PC-3 (cell line): ENCODE results near the gene TRPV6. TPM values are rescaled to one million over a fixed set of nuclear protein-coding genes. Genes with fewer than 3 reads are reported as not detected.

ENCODE experiments used
- ATAC-seq: fragments of 200-7000 bp; cut with Tn5 transposase; 2 replicates; pipeline ENCODE4 v1.9.1; 2020; ENCODE audit warnings: mild to moderate bottlenecking, moderate library complexity
- BruUV-seq: library from RNA; stranded (reverse); fragments of 400-500 nt; replicated peaks from 2 replicates; lab custom pipeline; 2021; lab: Mats Ljungman, UMichigan
- CTCF ChIA-PET: fragments of 300-600 bp; sonication (Branson Sonifier 250); formaldehyde crosslinking; loops from one replicate; lab custom pipeline; 2022; ENCODE audit warnings: antibody characterized with exemption; lab: Charles Lee
- POLR2A ChIA-PET: fragments of 300-600 bp; sonication (Branson Sonifier 250); formaldehyde crosslinking; loops from one replicate; lab custom pipeline; 2022; ENCODE audit warnings: antibody characterized with exemption; ENCODE audit not compliant: unreplicated experiment; lab: Charles Lee
- DNase-seq: peaks from one replicate; pipeline ENCODE4 v3.0.0-alpha.2; 2015
- H2AFZ ChIP-seq: fragments of 300-600 bp; sonication (generic); 2 replicates; pipeline ENCODE4 v1.6.0; 2016; ENCODE audit warnings: antibody characterized with exemption, low read length
- H3F3A ChIP-seq: fragments of 300-600 bp; sonication (generic); one replicate; pipeline ENCODE4 v1.6.0; 2017; ENCODE audit warnings: antibody characterized with exemption, low read length, control low read depth, mild to moderate bottlenecking; ENCODE audit not compliant: unreplicated experiment
- H3K27ac ChIP-seq: fragments of 300-600 bp; sonication (generic); 2 replicates; pipeline ENCODE4 v1.5.1; 2016; ENCODE audit warnings: mild to moderate bottlenecking, low read length
- H3K27me3 ChIP-seq: fragments of 300-600 bp; sonication (generic); 2 replicates; pipeline ENCODE4 v1.6.1; 2016; ENCODE audit warnings: low read length, mixed read lengths
- H3K36me3 ChIP-seq: fragments of 300-600 bp; sonication (generic); 2 replicates; pipeline ENCODE4 v1.6.1; 2016; ENCODE audit warnings: low read depth, mixed run types, low read length, mixed read lengths
- H3K4me1 ChIP-seq: fragments of 300-600 bp; sonication (generic); 2 replicates; pipeline ENCODE4 v1.5.1; 2016; ENCODE audit warnings: low read length; ENCODE audit not compliant: insufficient read depth
- H3K4me2 ChIP-seq: fragments of 300-600 bp; sonication (generic); 2 replicates; pipeline ENCODE4 v1.6.0; 2016; ENCODE audit warnings: low read length
- H3K4me3 ChIP-seq: fragments of 300-600 bp; sonication (generic); 2 replicates; pipeline ENCODE4 v1.5.1; 2016; ENCODE audit warnings: mild to moderate bottlenecking, low read length, mixed read lengths
- H3K79me2 ChIP-seq: fragments of 300-600 bp; sonication (generic); 2 replicates; pipeline ENCODE4 v1.6.1; 2017; ENCODE audit warnings: low read length, mixed read lengths
- H3K9ac ChIP-seq: fragments of 300-600 bp; sonication (generic); 2 replicates; pipeline ENCODE4 v1.6.0; 2016; ENCODE audit warnings: mild to moderate bottlenecking, low read length
- H3K9me2 ChIP-seq: fragments of 300-600 bp; sonication (generic); replicated peaks from 2 replicates; pipeline ENCODE4 v1.6.1; 2016; ENCODE audit warnings: mixed run types, low read length, mixed read lengths
- H3K9me3 ChIP-seq: fragments of 300-600 bp; sonication (generic); 2 replicates; pipeline ENCODE4 v1.6.1; 2016; ENCODE audit warnings: low read length, mixed read lengths
- H4K20me1 ChIP-seq: fragments of 300-600 bp; sonication (generic); 2 replicates; pipeline ENCODE4 v1.6.1; 2016; ENCODE audit warnings: low read length, mixed read lengths
- CTCF ChIP-seq: fragments of 300-600 bp; sonication (generic); conservative IDR thresholded peaks from 2 replicates; pipeline ENCODE4 v1.5.1; 2017; ENCODE audit warnings: antibody characterized with exemption, low read depth, mild to moderate bottlenecking, low read length
- EZH2 ChIP-seq: fragments of 300-600 bp; sonication (generic); IDR thresholded peaks from one replicate; pipeline ENCODE4 v1.6.1; 2017; ENCODE audit warnings: antibody characterized with exemption, mild to moderate bottlenecking, low read length; ENCODE audit not compliant: unreplicated experiment
- EZH2phosphoT487 ChIP-seq: fragments of 300-600 bp; sonication (generic); IDR thresholded peaks from 2 replicates; pipeline ENCODE4 v1.6.1; 2018; ENCODE audit warnings: mild to moderate bottlenecking, antibody characterized with exemption, low read length, borderline replicate concordance
- intact Hi-C: fragments of 100-400 bp; cut with micrococcal nuclease; formaldehyde crosslinking; loops from 2 replicates; pipeline ENCODE4 v1.9.0; 2023
- total RNA-seq: library from RNA; depleted of rRNA; stranded (reverse); fragments of >200 nt; gene quantifications from 2 replicates; pipeline ENCODE4 v1.2.3, GENCODE V29; 2014

TRPV6 gene
- total RNA-seq, 1 experiment from 2014 or later: 1.4 TPM

GRCh38 chr7:142905759-142906158 lies 20.2 kb upstream of the TRPV6 start:
- ATAC-seq (no peak), DNase-seq (no peak)
- H3K9me2 ChIP-seq: no peaks in the 10 kb centered on the region
- no TSS peak for BruUV-seq
- H3K4me1 ChIP-seq: peaks cover 4% of the 10 kb centered on the region; the same call in 1 of the 2 replicates
- H2AFZ ChIP-seq: no peak overlapping the region
- H3F3A ChIP-seq: no peaks in the 10 kb centered on the region
- H3K4me3 ChIP-seq: no peak overlapping the region
- H3K9me3 ChIP-seq: peaks cover 17% of the 10 kb centered on the region; the same call in 1 of the 2 replicates
- peaks cover 11% of the 10 kb centered on the region for H3K27me3 ChIP-seq
- no peaks in the 10 kb centered on the region for H3K36me3 ChIP-seq
- no peaks in the 10 kb centered on the region for H4K20me1 ChIP-seq
- no peak overlapping the region for H3K9ac ChIP-seq
- TF ChIP-seq EZH2: no peak
- no peak for TF ChIP-seq EZH2phosphoT487
- no peak for TF ChIP-seq CTCF
- no peaks in the 10 kb centered on the region for H3K79me2 ChIP-seq
- ChIA-PET POLR2A (no interaction called here), CTCF (no interaction called here)
- no peak overlapping the region for H3K27ac ChIP-seq
- H3K4me2 ChIP-seq: no peak overlapping the region
- intact Hi-C loops: no loop called here

- Histone ChIP-seq H3K27ac (no peak overlapping the region), H3K9me3 (peaks cover 17% of the 10 kb centered on the region; the same call in 1 of the 2 replicates), H3K4me3 (no peak overlapping the region), H3K9me2 (no peaks in the 10 kb centered on the region), H3K36me3 (no peaks in the 10 kb centered on the region), H3K79me2 (no peaks in the 10 kb centered on the region), H4K20me1 (no peaks in the 10 kb centered on the region), H3F3A (no peaks in the 10 kb centered on the region), H3K9ac (no peak overlapping the region), H3K4me2 (no peak overlapping the region), H3K27me3 (no peaks in the 10 kb centered on the region), H3K4me1 (peaks cover 9% of the 10 kb centered on the region), H2AFZ (no peak overlapping the region)
- ChIA-PET POLR2A (no interaction called here), CTCF (no interaction called here)
- DNase-seq (no peak), ATAC-seq (no peak)
- no peak for TF ChIP-seq CTCF
- TF ChIP-seq EZH2: no peak
- no peak for TF ChIP-seq EZH2phosphoT487
- intact Hi-C loops: no loop called here
- BruUV-seq: no TSS peak
Observed at GRCh38 chr7:142904128-142904527, 18.6 kb upstream of the TRPV6 start.

- intact Hi-C loops: no loop called here
- Histone ChIP-seq H3K4me1 (peaks cover 18% of the 10 kb centered on the region), H3K79me2 (no peaks in the 10 kb centered on the region), H4K20me1 (no peaks in the 10 kb centered on the region), H3K36me3 (no peaks in the 10 kb centered on the region), H3K9ac (no peak overlapping the region), H3K4me2 (no peak overlapping the region), H3K27ac (no peak overlapping the region), H3K9me2 (no peaks in the 10 kb centered on the region), H3K27me3 (no peaks in the 10 kb centered on the region), H3K4me3 (no peak overlapping the region), H2AFZ (no peak overlapping the region), H3K9me3 (peaks cover 10% of the 10 kb centered on the region; the same call in 1 of the 2 replicates), H3F3A (no peaks in the 10 kb centered on the region)
- POLR2A ChIA-PET: no interaction called here
- CTCF ChIA-PET: no interaction called here
- BruUV-seq: no TSS peak
- TF ChIP-seq EZH2 (no peak), EZH2phosphoT487 (no peak), CTCF (no peak)
- DNase-seq: no peak
- ATAC-seq: no peak
Observed at GRCh38 chr7:142901426-142902259, 16.1 kb upstream of the TRPV6 start.
